Panc1 (cell line): ENCODE results near the gene SHLD1. TPM values are rescaled to one million over a fixed set of nuclear protein-coding genes. Genes with fewer than 3 reads are reported as not detected.

ENCODE experiments used
- ATAC-seq: fragments of 200-7000 bp; cut with Tn5 transposase; 2 replicates; pipeline ENCODE4 v1.9.1; 2020; ENCODE audit warnings: mild to moderate bottlenecking, moderate library complexity
- BruUV-seq: library from RNA; stranded (reverse); fragments of 400-500 nt; replicated peaks from 2 replicates; lab custom pipeline; 2021; lab: Mats Ljungman, UMichigan
- CTCF ChIA-PET: fragments of 300-600 bp; sonication (Branson Sonifier 250); formaldehyde crosslinking; loops from one replicate; lab custom pipeline; 2022; ENCODE audit warnings: antibody characterized with exemption; lab: Charles Lee
- POLR2A ChIA-PET: fragments of 300-600 bp; sonication (Branson Sonifier 250); formaldehyde crosslinking; loops from one replicate; lab custom pipeline; 2022; ENCODE audit warnings: antibody characterized with exemption; lab: Charles Lee
- DNase-seq: peaks from one replicate; pipeline ENCODE4 v3.0.0-alpha.2; 2010; ENCODE audit warnings: low read depth, low spot score
- H3K27ac ChIP-seq: 2 replicates; pipeline ENCODE4 v1.5.1; 2011; ENCODE audit warnings: mild to moderate bottlenecking, low read length, inconsistent platforms
- H3K27me3 ChIP-seq: fragments of 200-500 bp; sonication (Bioruptor generic); 2 replicates; pipeline ENCODE4 v1.6.0; 2014; ENCODE audit warnings: low read length, inconsistent platforms; ENCODE audit not compliant: control insufficient read depth, insufficient read depth
- H3K36me3 ChIP-seq: fragments of 200-500 bp; sonication (Bioruptor generic); 2 replicates; pipeline ENCODE4 v1.5.1; 2014; ENCODE audit warnings: inconsistent platforms, mild to moderate bottlenecking, low read length, moderate library complexity; ENCODE audit not compliant: control insufficient read depth, insufficient read depth
- H3K4me1 ChIP-seq: 2 replicates; pipeline ENCODE4 v1.5.1; 2011; ENCODE audit warnings: inconsistent platforms, mild to moderate bottlenecking, low read length, moderate library complexity; ENCODE audit not compliant: control insufficient read depth, insufficient read depth
- H3K4me3 ChIP-seq, 2 experiments: 2 replicates each; pipeline ENCODE4 v1.5.1; 2011 to 2012; ENCODE audit warnings: low read depth in 2 of 2, low read length in 2 of 2, mild to moderate bottlenecking in 2 of 2, inconsistent platforms in 1 of 2, moderate library complexity in 1 of 2
- H3K9me3 ChIP-seq: fragments of 200-500 bp; sonication (Bioruptor generic); 2 replicates; pipeline ENCODE4 v1.5.1; 2014; ENCODE audit warnings: low read depth, mild to moderate bottlenecking, inconsistent platforms, low read length, moderate library complexity; ENCODE audit not compliant: control insufficient read depth, insufficient read depth
- POLR2AphosphoS5 ChIP-seq: IDR thresholded peaks from 2 replicates; pipeline ENCODE4 v1.6.1; 2012; ENCODE audit warnings: mild to moderate bottlenecking, low read depth, low read length, moderate library complexity
- SIN3A ChIP-seq: IDR thresholded peaks from 2 replicates; pipeline ENCODE4 v1.6.1; 2012; ENCODE audit warnings: low read depth, mild to moderate bottlenecking, low read length, moderate library complexity, borderline replicate concordance; ENCODE audit not compliant: insufficient read depth
- TCF7L2 ChIP-seq: IDR thresholded peaks from 2 replicates; pipeline ENCODE4 v1.6.1; 2011; ENCODE audit warnings: mild to moderate bottlenecking, low read depth, low read length, inconsistent platforms
- in situ Hi-C: cut with HindIII; loops from 2 replicates; pipeline ENCODE4 v1.10.0; 2016; ENCODE audit warnings: low sequenced_read_pairs, low pct_unique_long_range_greater_than_20kb
- intact Hi-C: fragments of 100-400 bp; cut with micrococcal nuclease; formaldehyde crosslinking; loops from one replicate; pipeline ENCODE4 v1.10.0; 2022; ENCODE audit not compliant: unreplicated experiment
- total RNA-seq: library from RNA; stranded (reverse); gene quantifications from one replicate; pipeline ENCODE4 v1.2.1, GENCODE V29; 2021; ENCODE audit not compliant: unreplicated experiment
- TF ChIP-seq, protein P1 (sequence below): fragments of 450-650 bp; IDR thresholded peaks from 2 replicates; pipeline ENCODE4 v1.5.1; 2017; ENCODE audit warnings: mild to moderate bottlenecking
- TF ChIP-seq, protein P2 (sequence below), 2 experiments: IDR thresholded peaks; 2 replicates each; pipeline ENCODE4 v1.6.1; 2011 to 2012; ENCODE audit warnings: low read depth in 2 of 2, control low read depth in 1 of 2, low read length in 1 of 2, mild to moderate bottlenecking in 1 of 2, moderate library complexity in 1 of 2; ENCODE audit not compliant: insufficient read depth in 1 of 2

SHLD1 gene
- total RNA-seq, 1 experiment from 2014 or later: 4.3 TPM

DNA sequence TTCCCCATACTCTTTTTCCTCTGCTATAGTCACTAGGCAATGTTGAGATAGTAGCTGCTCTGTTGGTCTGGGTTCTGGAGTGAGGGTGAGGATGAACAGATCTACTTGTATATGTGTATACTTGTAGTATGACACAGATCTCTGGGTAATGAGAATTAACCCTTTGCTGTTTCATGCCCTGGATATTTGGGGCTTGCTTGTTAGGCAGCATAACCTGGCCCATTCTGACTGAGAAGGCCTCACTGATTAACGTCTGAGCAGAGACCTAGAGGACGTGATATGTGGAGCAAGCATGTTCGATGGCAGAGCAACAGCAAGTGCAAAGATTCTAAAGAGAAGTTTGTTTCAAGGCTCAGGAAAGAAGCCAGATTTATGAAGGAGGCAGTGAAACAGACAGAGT is 105.7 kb downstream of the SHLD1 start:
- ATAC-seq (no peak), DNase-seq (no peak)
- TF ChIP-seq, protein P1, sequence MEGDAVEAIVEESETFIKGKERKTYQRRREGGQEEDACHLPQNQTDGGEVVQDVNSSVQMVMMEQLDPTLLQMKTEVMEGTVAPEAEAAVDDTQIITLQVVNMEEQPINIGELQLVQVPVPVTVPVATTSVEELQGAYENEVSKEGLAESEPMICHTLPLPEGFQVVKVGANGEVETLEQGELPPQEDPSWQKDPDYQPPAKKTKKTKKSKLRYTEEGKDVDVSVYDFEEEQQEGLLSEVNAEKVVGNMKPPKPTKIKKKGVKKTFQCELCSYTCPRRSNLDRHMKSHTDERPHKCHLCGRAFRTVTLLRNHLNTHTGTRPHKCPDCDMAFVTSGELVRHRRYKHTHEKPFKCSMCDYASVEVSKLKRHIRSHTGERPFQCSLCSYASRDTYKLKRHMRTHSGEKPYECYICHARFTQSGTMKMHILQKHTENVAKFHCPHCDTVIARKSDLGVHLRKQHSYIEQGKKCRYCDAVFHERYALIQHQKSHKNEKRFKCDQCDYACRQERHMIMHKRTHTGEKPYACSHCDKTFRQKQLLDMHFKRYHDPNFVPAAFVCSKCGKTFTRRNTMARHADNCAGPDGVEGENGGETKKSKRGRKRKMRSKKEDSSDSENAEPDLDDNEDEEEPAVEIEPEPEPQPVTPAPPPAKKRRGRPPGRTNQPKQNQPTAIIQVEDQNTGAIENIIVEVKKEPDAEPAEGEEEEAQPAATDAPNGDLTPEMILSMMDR: no peak
- no peaks in the 10 kb centered on the region for H3K36me3 ChIP-seq
- H3K4me3 ChIP-seq: no peak overlapping the region
- H3K9me3 ChIP-seq: no peaks in the 10 kb centered on the region
- intact Hi-C loops: no loop called here
- in situ Hi-C loops: no loop called here
- BruUV-seq: no TSS peak
- ChIA-PET POLR2A (no interaction called here), CTCF (no interaction called here)
- no peaks in the 10 kb centered on the region for H3K4me1 ChIP-seq
- H3K27me3 ChIP-seq: no peaks in the 10 kb centered on the region
- no peak overlapping the region for H3K27ac ChIP-seq

DNA sequence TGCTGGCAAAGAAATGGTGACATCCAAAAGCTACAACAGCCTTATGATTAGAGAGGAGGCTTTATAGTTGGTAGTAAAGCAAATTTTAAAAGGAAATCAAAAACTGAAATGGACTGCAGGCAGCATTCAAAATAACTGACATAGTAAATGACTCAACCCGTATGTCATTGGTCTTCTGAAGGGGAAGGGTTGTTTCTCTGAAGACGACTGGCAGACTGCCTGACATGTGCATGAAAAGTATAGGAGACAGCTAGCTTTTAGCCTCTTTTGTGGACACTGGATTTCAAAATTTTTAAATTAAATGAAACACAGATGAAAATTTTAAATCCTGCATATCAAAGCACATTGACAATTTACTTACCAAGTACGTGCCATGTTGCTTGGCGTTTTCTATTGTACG is 109.4 kb downstream of the SHLD1 start:
- POLR2A ChIA-PET: no interaction called here
- intact Hi-C loops: no loop called here
- H3K36me3 ChIP-seq: no peaks in the 10 kb centered on the region
- BruUV-seq: no TSS peak
- H3K4me1 ChIP-seq: no peaks in the 10 kb centered on the region
- no peaks in the 10 kb centered on the region for H3K27me3 ChIP-seq
- CTCF ChIA-PET: no interaction called here
- H3K27ac ChIP-seq: no peak overlapping the region
- in situ Hi-C loops: no loop called here
- no peak for TF ChIP-seq SIN3A
- H3K4me3 ChIP-seq: no peak overlapping the region
- no peaks in the 10 kb centered on the region for H3K9me3 ChIP-seq
- DNase-seq: no peak
- ATAC-seq: no peak

DNA sequence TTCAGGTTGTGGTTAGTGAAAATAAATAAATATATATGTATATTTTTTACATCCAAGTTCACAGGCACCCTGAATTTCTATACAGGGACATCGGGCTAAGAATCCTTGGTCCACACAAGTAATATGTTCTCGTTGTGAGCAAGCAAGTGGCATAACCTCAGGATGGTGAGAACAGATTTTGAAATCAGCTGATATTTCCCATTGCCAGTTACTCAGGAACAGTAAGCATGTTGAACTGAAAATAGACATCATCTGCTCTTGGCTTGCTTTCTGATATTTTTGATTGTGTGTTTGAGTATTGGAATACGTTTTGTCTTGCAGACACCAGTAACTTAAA is 112.5 kb downstream of the SHLD1 start:
- Histone ChIP-seq H3K27ac (no peak overlapping the region), H3K36me3 (no peaks in the 10 kb centered on the region), H3K9me3 (no peaks in the 10 kb centered on the region), H3K4me3 (no peak overlapping the region), H3K27me3 (no peaks in the 10 kb centered on the region), H3K4me1 (no peaks in the 10 kb centered on the region)
- DNase-seq: no peak
- in situ Hi-C loops: no loop called here
- TF ChIP-seq, protein P1: no peak
- TF ChIP-seq TCF7L2: no peak
- no peak for TF ChIP-seq POLR2AphosphoS5
- TF ChIP-seq, protein P2, sequence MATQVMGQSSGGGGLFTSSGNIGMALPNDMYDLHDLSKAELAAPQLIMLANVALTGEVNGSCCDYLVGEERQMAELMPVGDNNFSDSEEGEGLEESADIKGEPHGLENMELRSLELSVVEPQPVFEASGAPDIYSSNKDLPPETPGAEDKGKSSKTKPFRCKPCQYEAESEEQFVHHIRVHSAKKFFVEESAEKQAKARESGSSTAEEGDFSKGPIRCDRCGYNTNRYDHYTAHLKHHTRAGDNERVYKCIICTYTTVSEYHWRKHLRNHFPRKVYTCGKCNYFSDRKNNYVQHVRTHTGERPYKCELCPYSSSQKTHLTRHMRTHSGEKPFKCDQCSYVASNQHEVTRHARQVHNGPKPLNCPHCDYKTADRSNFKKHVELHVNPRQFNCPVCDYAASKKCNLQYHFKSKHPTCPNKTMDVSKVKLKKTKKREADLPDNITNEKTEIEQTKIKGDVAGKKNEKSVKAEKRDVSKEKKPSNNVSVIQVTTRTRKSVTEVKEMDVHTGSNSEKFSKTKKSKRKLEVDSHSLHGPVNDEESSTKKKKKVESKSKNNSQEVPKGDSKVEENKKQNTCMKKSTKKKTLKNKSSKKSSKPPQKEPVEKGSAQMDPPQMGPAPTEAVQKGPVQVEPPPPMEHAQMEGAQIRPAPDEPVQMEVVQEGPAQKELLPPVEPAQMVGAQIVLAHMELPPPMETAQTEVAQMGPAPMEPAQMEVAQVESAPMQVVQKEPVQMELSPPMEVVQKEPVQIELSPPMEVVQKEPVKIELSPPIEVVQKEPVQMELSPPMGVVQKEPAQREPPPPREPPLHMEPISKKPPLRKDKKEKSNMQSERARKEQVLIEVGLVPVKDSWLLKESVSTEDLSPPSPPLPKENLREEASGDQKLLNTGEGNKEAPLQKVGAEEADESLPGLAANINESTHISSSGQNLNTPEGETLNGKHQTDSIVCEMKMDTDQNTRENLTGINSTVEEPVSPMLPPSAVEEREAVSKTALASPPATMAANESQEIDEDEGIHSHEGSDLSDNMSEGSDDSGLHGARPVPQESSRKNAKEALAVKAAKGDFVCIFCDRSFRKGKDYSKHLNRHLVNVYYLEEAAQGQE (IDR thresholded peaks at IDR 0.05; ENCODE audit: insufficient read depth in 1 of 2, low read depth in 2 of 2, low read length in 1 of 2): no peak
- no peak for TF ChIP-seq SIN3A
- POLR2A ChIA-PET: no interaction called here
- CTCF ChIA-PET: no interaction called here
- BruUV-seq: no TSS peak
- ATAC-seq: no peak
- intact Hi-C loops: no loop called here
